Colonic mucosa (tissue), 4 donors: Measurements from ENCODE around the gene IGF1. TPM values are rescaled to one million over a fixed set of nuclear protein-coding genes. Genes with fewer than 3 reads are reported as not detected.

ENCODE experiments used
- DNase-seq: peaks from one replicate; pipeline ENCODE4 v3.0.0-alpha.2; 2020
- H3K27ac ChIP-seq: fragments of 200-600 bp; one replicate; pipeline ENCODE4 v1.8.0; 2021
- H3K27me3 ChIP-seq: fragments of 200-600 bp; one replicate; pipeline ENCODE4 v1.8.0; 2021
- H3K36me3 ChIP-seq: fragments of 200-600 bp; one replicate; pipeline ENCODE4 v1.8.0; 2021
- H3K4me1 ChIP-seq: fragments of 200-600 bp; one replicate; pipeline ENCODE4 v1.8.0; 2021; ENCODE audit warnings: mild to moderate bottlenecking
- H3K4me3 ChIP-seq: fragments of 200-600 bp; one replicate; pipeline ENCODE4 v1.8.0; 2021
- H3K9ac ChIP-seq, 2 donors: one replicate each; pipeline ENCODE4 v1.7.0; 2013; ENCODE audit warnings: control low read depth in 2 of 2, low read depth in 2 of 2, low read length in 2 of 2
- H3K9me3 ChIP-seq: fragments of 200-600 bp; one replicate; pipeline ENCODE4 v1.8.0; 2021
- CTCF ChIP-seq: fragments of 200-600 bp; IDR thresholded peaks from one replicate; pipeline ENCODE4 v1.8.0; 2022; ENCODE audit warnings: antibody characterized with exemption, mild to moderate bottlenecking
- intact Hi-C: fragments of 100-400 bp; cut with DNase I; formaldehyde crosslinking; loops from one replicate; pipeline ENCODE4 v1.14.1; 2022
- total RNA-seq, 2 donors: library from RNA; stranded (reverse); fragmentation: NEBNext Ultra II Directional in 1 of 2; extraction: Animal tissue kit (Norgen Biotek cat#: 25700) in 1 of 2; gene quantifications; one replicate each; pipeline ENCODE4 v1.2.1, GENCODE V29; 2021
- donor health status: healthy.
- donor health status: DM: no; HTN: no; CAD: no.
- donor health status: DM: no; HTN: no; CAD: no.

IGF1 gene
- total RNA-seq, 2 donors from 2014 or later: 1.6 to 3.2 TPM

DNA sequence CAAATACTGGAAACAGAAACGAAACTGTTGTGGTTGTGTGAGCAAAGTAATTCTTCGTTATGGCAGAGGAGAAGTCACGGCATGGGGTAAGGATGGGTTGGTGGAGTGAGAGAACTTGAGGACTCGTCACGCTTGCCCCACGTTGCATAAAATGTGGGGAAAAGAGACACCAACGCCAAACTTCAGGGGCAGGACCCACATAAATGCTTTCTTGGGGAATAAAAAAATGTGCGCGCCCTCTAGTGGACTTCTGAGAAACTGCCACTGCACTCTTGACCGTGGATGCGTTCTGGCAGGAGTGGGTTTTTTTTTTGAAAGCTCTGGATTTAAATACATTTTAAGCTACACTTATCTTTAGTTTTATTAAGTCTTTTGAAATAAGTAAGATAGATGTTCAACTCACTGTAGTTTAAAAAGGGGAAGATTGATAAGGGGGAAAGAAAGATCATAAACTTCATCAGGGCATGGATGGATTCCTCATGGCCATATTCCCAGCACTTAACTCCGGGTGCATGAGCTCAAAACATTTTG is 4.1 kb upstream of the IGF1 start:
- no peak overlapping the region for H3K27ac ChIP-seq
- intact Hi-C loops: loop anchor here (5.0 kb wide), 1 partner anchor 547 kb away; no protein-coding TSS in a partner anchor
- H3K36me3 ChIP-seq: no peaks in the 10 kb centered on the region

GRCh38 chr12:102484017-102484416 is 3.7 kb upstream of the IGF1 start:
- no peak overlapping the region for H3K4me3 ChIP-seq
- no peaks in the 10 kb centered on the region for H3K9me3 ChIP-seq
- H3K9ac ChIP-seq: peak overlapping the region in 1 of 2 donors; percentile 14
- no peaks in the 10 kb centered on the region for H3K4me1 ChIP-seq
- H3K36me3 ChIP-seq: no peaks in the 10 kb centered on the region
- no peaks in the 10 kb centered on the region for H3K27me3 ChIP-seq
- H3K27ac ChIP-seq: no peak overlapping the region
- intact Hi-C loops: loop anchor here (5.0 kb wide), 1 partner anchor 547 kb away; no protein-coding TSS in a partner anchor
- no peak for TF ChIP-seq CTCF
- no peak for DNase-seq

More for the DNA sequence above, 4.1 kb upstream of the IGF1 start:
- Histone ChIP-seq H3K4me3 (no peak overlapping the region), H3K9ac (peak overlapping the region; percentile 14 to 54), H3K4me1 (no peaks in the 10 kb centered on the region), H3K27me3 (no peaks in the 10 kb centered on the region), H3K9me3 (no peaks in the 10 kb centered on the region)
- peak; percentile 45 for DNase-seq
- peak; percentile 87 for TF ChIP-seq CTCF

DNA sequence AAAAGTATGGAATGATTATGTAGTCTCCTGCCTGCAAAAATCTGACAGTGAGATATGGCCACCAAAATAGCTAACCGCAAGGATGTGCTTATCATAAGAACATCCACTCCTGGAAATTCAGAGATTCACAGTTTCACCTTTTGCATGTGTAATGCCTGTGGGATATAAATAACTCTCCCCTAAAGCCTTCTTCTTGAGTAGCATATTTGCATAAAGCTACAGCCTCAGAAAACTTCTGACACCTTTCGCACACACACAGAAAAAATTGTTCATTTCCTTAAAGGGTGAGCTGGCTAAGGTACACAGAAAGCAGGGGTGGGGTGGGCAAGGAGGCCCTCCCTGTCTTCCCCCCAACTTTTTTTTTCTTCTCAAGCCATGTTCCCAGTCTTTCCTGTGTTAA is 3.1 kb upstream of the IGF1 start:
- Histone ChIP-seq H3K9me3 (no peaks in the 10 kb centered on the region), H3K9ac (no peak overlapping the region), H3K4me1 (no peaks in the 10 kb centered on the region), H3K4me3 (no peak overlapping the region), H3K27ac (no peak overlapping the region), H3K36me3 (no peaks in the 10 kb centered on the region), H3K27me3 (no peaks in the 10 kb centered on the region)
- TF ChIP-seq CTCF: no peak
- intact Hi-C loops: loop anchor here (5.0 kb wide), 1 partner anchor 546 kb away; no protein-coding TSS in a partner anchor
- DNase-seq: no peak

DNA sequence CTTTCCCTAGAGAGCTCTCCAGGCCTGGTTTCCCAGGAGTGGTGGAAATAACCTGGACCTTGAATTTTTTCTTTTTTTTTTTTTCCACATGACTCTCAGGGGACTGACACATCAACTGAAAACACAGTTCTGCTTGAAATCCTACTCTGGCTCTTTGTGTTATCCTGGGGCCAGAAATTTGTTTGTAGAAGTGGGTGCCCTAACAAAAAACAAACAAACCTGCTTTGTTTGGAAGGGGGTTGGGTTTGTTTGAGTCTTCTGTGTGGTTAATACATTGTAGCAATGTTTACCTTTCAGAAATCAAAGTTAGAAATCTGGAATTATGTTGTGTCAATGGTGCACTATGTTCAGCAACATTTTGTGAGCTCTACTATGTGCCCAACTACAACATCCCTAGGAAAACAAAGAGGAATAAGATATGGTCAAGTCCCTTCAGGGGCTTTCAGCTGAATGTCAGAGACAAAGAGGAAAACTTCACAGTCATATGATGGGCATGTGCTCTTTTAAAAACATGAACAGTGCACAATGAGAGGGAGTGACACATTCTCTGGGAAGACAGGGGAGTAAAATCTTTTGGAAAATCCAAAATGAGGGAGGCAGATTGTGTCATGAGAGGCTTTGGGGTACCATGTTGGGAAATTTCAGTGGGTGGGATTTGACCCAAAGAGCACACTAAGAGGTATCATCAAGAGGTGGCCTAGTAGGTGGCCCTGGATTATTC is 1.5 kb upstream of the IGF1 start:
- no peak for DNase-seq
- H3K36me3 ChIP-seq: no peaks in the 10 kb centered on the region
- H3K27ac ChIP-seq: no peak overlapping the region
- H3K9ac ChIP-seq: no peak overlapping the region
- intact Hi-C loops: loop anchor here (5.0 kb wide), 1 partner anchor 545 kb away; no protein-coding TSS in a partner anchor
- no peak overlapping the region for H3K4me3 ChIP-seq
- TF ChIP-seq CTCF: no peak
- H3K9me3 ChIP-seq: no peaks in the 10 kb centered on the region
- H3K4me1 ChIP-seq: no peaks in the 10 kb centered on the region
- H3K27me3 ChIP-seq: no peaks in the 10 kb centered on the region

DNA sequence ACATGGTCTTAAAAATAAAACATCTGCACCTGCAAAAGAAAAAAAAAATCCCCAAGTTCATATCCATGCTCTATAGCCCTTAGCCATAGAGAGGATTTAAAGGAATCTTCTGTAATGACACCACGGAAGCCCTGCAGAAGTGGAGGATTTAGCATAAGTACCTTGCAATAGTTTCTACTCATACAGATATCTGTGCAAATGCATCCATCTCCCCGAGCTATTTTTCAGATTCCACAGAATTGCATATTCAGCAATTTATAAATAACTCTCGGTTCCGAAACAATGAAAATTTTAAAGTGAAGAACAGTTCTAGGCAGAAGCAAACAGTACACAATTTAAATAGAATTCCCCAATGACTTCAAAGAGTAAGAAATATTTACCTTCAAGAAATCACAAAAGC is 424 bp downstream of the IGF1 start:
- intact Hi-C loops: loop anchor here (5.0 kb wide), 1 partner anchor 543 kb away; no protein-coding TSS in a partner anchor
- DNase-seq: no peak
- Histone ChIP-seq H3K27ac (no peak overlapping the region), H3K36me3 (no peaks in the 10 kb centered on the region), H3K4me3 (no peak overlapping the region), H3K9me3 (no peaks in the 10 kb centered on the region), H3K9ac (no peak overlapping the region), H3K4me1 (no peaks in the 10 kb centered on the region), H3K27me3 (no peaks in the 10 kb centered on the region)
- TF ChIP-seq CTCF: no peak
